ENCODE measurements around the gene ATXN1. TPM values are rescaled to one million over a fixed set of nuclear protein-coding genes. Genes with fewer than 3 reads are reported as not detected.

The ATXN1 gene
- polyA plus RNA-seq, 1 of the 3 experiments (the other 2 are of a cell fraction) = 7.9 TPM

- no peak overlapping the region for H3K9ac ChIP-seq
- no peak overlapping the region for H3K4me3 ChIP-seq (ENCODE audit: low read depth in 2 of 2, low read length in 1 of 2)
- H3K9me3 ChIP-seq = no peaks in the 10 kb centered on the region
- peaks cover 0 to 18% of the 10 kb centered on the region in 2 experiments for H3K36me3 ChIP-seq (replicated peaks in 1 of 2; ENCODE audit: control insufficient read depth in 1 of 2, insufficient read depth in 2 of 2, low read length in 1 of 2)
- no peak overlapping the region for H3K4me2 ChIP-seq
- no peaks in the 10 kb centered on the region for H3K9me2 ChIP-seq
- H3K27me3 ChIP-seq (ENCODE audit: insufficient read depth) = no peaks in the 10 kb centered on the region
- WGBS (ENCODE audit: low lambda C conversion rate) = 80% methylated on average over 3 of the region's 3 CpGs
- CTCF ChIA-PET = no interaction called here
- no peak for DNase-seq
- no peak for TF ChIP-seq TCF12 (IDR thresholded peaks at IDR 0.05)
- no peak for TF ChIP-seq CHD2 (IDR thresholded peaks at IDR 0.05; ENCODE audit: low read length, partially characterized antibody)
- TF ChIP-seq REST (IDR thresholded peaks at IDR 0.05; ENCODE audit: low read depth, low read length) = no peak
- TF ChIP-seq RCOR1 (IDR thresholded peaks at IDR 0.05; ENCODE audit: low read length) = no peak
- TF ChIP-seq ZBTB33 (IDR thresholded peaks at IDR 0.05; ENCODE audit: borderline replicate concordance, low read depth) = no peak
- TF ChIP-seq PBX3 (IDR thresholded peaks at IDR 0.05) = no peak
- TF ChIP-seq RAD21 (IDR thresholded peaks at IDR 0.05; ENCODE audit: low read length) = no peak
- no peak for TF ChIP-seq NRF1 (IDR thresholded peaks at IDR 0.05; ENCODE audit: low read depth, low read length)
- no peak for TF ChIP-seq FOXM1 (IDR thresholded peaks at IDR 0.05; ENCODE audit: low read depth)
- no peak for TF ChIP-seq USF2 (IDR thresholded peaks at IDR 0.05; ENCODE audit: borderline replicate concordance, low read depth, low read length)
- TF ChIP-seq TAF1 (IDR thresholded peaks at IDR 0.05; ENCODE audit: borderline replicate concordance, low read depth, low read length) = no peak
- TF ChIP-seq SIN3A (IDR thresholded peaks at IDR 0.05; ENCODE audit: borderline replicate concordance, low read depth, low read length) = no peak
- TF ChIP-seq GATA2 (CRISPR knock-in tag; IDR thresholded peaks at IDR 0.05) = no peak
- no peak for TF ChIP-seq CTCF (IDR thresholded peaks at IDR 0.05)
- POLR2A ChIA-PET = no interaction called here
- H4K20me1 ChIP-seq (ENCODE audit: insufficient read depth) = no peaks in the 10 kb centered on the region
- H3K4me1 ChIP-seq (ENCODE audit: control insufficient read depth in 1 of 2, insufficient read depth in 2 of 2, low read depth in 1 of 2, low read length in 1 of 2) = no peaks in the 10 kb centered on the region
- no peak overlapping the region for H2AFZ ChIP-seq (ENCODE audit: low read depth)
- peaks cover 4% of the 10 kb centered on the region; the same call in 1 of the 2 replicates for H3K79me2 ChIP-seq (ENCODE audit: insufficient read depth)
- H3K27ac ChIP-seq (ENCODE audit: low read depth in 2 of 2, low read length in 1 of 2) = no peak overlapping the region
- H3F3A ChIP-seq (replicated peaks; ENCODE audit: insufficient read depth) = no peaks in the 10 kb centered on the region
Measured at GRCh38 chr6:16553531-16553930, 207.7 kb downstream of the ATXN1 start.

Data from SK-N-SH (cell line).